ENCODE results near the gene MAMDC2. TPM values are rescaled to one million over a fixed set of nuclear protein-coding genes. Genes with fewer than 3 reads are reported as not detected.

Gene MAMDC2
- total RNA-seq, 2 donors from 2014 or later = 0.44 to 1.4 TPM

DNA sequence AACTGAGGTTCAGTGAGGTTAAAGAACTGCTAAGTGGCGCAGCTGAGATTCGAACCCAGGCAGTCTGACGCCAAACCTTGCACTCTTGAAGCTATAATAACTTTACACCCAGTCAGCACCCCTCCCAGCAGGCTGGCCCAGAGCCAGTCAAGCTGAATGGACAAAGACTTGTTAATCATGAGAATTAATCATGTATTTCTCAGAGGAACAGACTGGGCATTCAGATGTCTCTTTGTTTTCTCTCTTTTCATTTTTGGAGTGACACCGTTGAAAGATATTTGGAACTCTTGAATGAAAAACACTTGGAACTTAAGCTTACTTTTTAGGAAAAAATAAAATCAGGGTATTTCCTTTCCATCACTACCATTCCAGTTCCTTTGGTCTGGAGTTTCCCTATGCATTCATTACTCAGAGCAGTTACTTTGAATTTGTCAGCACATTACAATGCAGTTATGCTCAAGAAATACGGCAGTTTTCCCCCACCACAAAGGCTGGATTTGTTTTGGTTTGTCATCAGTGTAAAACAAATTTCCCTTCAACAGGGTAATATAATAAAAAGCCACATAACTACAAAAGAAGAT, 22.6 kb upstream of the MAMDC2 start:
- Histone ChIP-seq H3K36me3 (ENCODE audit: control insufficient read depth, insufficient read depth, low read length) (no peaks in the 10 kb centered on the region), H3K27ac (ENCODE audit: low read depth, low read length) (no peak overlapping the region), H3K27me3 (ENCODE audit: control insufficient read depth, insufficient read depth, low read length, poor library complexity, severe bottlenecking) (no peaks in the 10 kb centered on the region), H3K4me1 (ENCODE audit: control insufficient read depth, insufficient read depth, low read length) (no peaks in the 10 kb centered on the region), H3K4me3 (ENCODE audit: low read length) (no peak overlapping the region), H3K9me3 (ENCODE audit: control insufficient read depth, low read length) (no peaks in the 10 kb centered on the region), H3K9ac (ENCODE audit: extremely low read depth, low read length, poor library complexity, severe bottlenecking) (no peak overlapping the region)
- H3K4me1 Mint-ChIP-seq = peaks cover 7% of the 10 kb centered on the region
- TF ChIP-seq, protein P1, sequence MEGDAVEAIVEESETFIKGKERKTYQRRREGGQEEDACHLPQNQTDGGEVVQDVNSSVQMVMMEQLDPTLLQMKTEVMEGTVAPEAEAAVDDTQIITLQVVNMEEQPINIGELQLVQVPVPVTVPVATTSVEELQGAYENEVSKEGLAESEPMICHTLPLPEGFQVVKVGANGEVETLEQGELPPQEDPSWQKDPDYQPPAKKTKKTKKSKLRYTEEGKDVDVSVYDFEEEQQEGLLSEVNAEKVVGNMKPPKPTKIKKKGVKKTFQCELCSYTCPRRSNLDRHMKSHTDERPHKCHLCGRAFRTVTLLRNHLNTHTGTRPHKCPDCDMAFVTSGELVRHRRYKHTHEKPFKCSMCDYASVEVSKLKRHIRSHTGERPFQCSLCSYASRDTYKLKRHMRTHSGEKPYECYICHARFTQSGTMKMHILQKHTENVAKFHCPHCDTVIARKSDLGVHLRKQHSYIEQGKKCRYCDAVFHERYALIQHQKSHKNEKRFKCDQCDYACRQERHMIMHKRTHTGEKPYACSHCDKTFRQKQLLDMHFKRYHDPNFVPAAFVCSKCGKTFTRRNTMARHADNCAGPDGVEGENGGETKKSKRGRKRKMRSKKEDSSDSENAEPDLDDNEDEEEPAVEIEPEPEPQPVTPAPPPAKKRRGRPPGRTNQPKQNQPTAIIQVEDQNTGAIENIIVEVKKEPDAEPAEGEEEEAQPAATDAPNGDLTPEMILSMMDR (conservative IDR thresholded peaks at IDR 0.05) = no peak
- H3K27me3 Mint-ChIP-seq (ENCODE audit: insufficient read depth) = peaks cover 4% of the 10 kb centered on the region
- no peak for DNase-seq
- H3K36me3 Mint-ChIP-seq (ENCODE audit: low read depth) = no peaks in the 10 kb centered on the region
- WGBS, 2 experiments (ENCODE audit: insufficient coverage in 1 of 2, insufficient read length in 1 of 2) = 70 to 91% methylated on average over 2 to 5 of the region's 5 CpGs
- peaks cover 18% of the 10 kb centered on the region for H3K9me3 Mint-ChIP-seq
- no peak overlapping the region for H3K4me3 Mint-ChIP-seq
- no peak overlapping the region for H3K27ac Mint-ChIP-seq

DNA sequence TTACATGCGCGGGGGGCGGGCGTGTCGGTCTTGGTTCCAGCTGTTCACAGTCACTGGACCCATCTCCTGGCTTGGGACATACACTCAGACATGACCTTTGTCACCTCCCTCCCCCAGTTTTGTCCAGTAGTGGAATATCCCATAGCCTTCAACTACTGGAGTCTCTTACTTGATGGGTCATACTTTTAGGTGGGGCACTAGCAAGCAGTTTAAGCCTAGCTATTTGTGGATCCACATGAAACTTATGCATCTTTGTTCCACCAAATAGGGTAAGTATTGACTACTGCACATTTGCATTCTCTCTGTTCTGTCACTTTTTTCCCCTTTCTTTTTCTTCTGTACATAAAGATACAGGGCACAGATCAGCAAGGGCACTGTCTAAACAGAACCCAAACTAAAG, 15.4 kb upstream of the MAMDC2 start:
- H3K27ac ChIP-seq (ENCODE audit: low read depth, low read length) = no peak overlapping the region
- Mint-ChIP-seq H3K9me3 (peaks cover 20% of the 10 kb centered on the region), H3K27ac (no peak overlapping the region), H3K4me3 (no peak overlapping the region), H3K4me1 (no peaks in the 10 kb centered on the region), H3K36me3 (ENCODE audit: low read depth) (no peaks in the 10 kb centered on the region), H3K27me3 (ENCODE audit: insufficient read depth) (peaks cover 7% of the 10 kb centered on the region)
- H3K9ac ChIP-seq (ENCODE audit: extremely low read depth, low read length, poor library complexity, severe bottlenecking) = no peak overlapping the region
- no peak overlapping the region for H3K4me3 ChIP-seq (ENCODE audit: low read length)
- no peaks in the 10 kb centered on the region for H3K9me3 ChIP-seq (ENCODE audit: control insufficient read depth, low read length)
- DNase-seq = no peak
- TF ChIP-seq, protein P1 (conservative IDR thresholded peaks at IDR 0.05) = no peak
- H3K36me3 ChIP-seq (ENCODE audit: control insufficient read depth, insufficient read depth, low read length) = no peaks in the 10 kb centered on the region
- no peaks in the 10 kb centered on the region for H3K4me1 ChIP-seq (ENCODE audit: control insufficient read depth, insufficient read depth, low read length)
- no peaks in the 10 kb centered on the region for H3K27me3 ChIP-seq (ENCODE audit: control insufficient read depth, insufficient read depth, low read length, poor library complexity, severe bottlenecking)
- 73 to 75% methylated on average over 5 of the region's 5 CpGs for WGBS, 2 experiments (ENCODE audit: insufficient coverage in 1 of 2, insufficient read length in 1 of 2)

DNA sequence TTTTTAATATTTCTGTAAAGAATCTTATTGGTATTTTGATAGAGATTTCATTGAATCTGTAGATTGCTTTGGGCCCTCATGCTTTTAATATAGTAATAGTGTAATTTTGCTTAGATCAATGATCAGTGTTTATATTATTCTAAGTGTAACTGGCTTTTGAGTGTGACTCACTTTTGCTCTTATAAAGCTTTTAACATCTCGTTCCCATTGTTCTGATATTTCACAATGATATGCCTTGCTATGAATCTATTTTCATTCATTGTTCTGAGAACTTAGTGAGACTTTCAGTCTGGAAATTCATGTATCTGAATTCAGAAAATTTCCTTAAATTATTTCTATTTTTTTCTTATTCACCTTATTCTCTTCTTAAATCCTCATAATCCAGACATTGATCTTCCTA, 13.5 kb upstream of the MAMDC2 start:
- TF ChIP-seq, protein P1 (conservative IDR thresholded peaks at IDR 0.05) = no peak
- Mint-ChIP-seq H3K27ac (no peak overlapping the region), H3K27me3 (ENCODE audit: insufficient read depth) (peaks cover 4% of the 10 kb centered on the region), H3K9me3 (peaks cover 10% of the 10 kb centered on the region), H3K4me3 (no peak overlapping the region), H3K36me3 (ENCODE audit: low read depth) (no peaks in the 10 kb centered on the region), H3K4me1 (peaks cover 6% of the 10 kb centered on the region)
- 87 to 100% methylated on average over 1 of the region's 1 CpG for WGBS, 2 experiments (ENCODE audit: insufficient coverage in 1 of 2, insufficient read length in 1 of 2)
- peaks cover 6% of the 10 kb centered on the region for H3K4me1 ChIP-seq (ENCODE audit: control insufficient read depth, insufficient read depth, low read length)
- DNase-seq = no peak
- H3K27ac ChIP-seq (ENCODE audit: low read depth, low read length) = no peak overlapping the region
- H3K9me3 ChIP-seq (ENCODE audit: control insufficient read depth, low read length) = no peaks in the 10 kb centered on the region
- no peak overlapping the region for H3K4me3 ChIP-seq (ENCODE audit: low read length)
- H3K36me3 ChIP-seq (ENCODE audit: control insufficient read depth, insufficient read depth, low read length) = no peaks in the 10 kb centered on the region
- no peaks in the 10 kb centered on the region for H3K27me3 ChIP-seq (ENCODE audit: control insufficient read depth, insufficient read depth, low read length, poor library complexity, severe bottlenecking)
- H3K9ac ChIP-seq (ENCODE audit: extremely low read depth, low read length, poor library complexity, severe bottlenecking) = no peak overlapping the region
